WTC11 (cell line): ENCODE data around the gene SLC2A4RG.

ENCODE experiments used
- ATF1 ChIP-seq: sonication (generic); formaldehyde crosslinking; IDR thresholded peaks from 2 replicates; pipeline ENCODE4 v1.8.1; 2023; ENCODE audit warnings: mild to moderate bottlenecking, moderate library complexity, missing genetic modification reagents
- CBFB ChIP-seq: sonication (generic); formaldehyde crosslinking; IDR thresholded peaks from 2 replicates; pipeline ENCODE4 v1.8.1; 2022; ENCODE audit warnings: mild to moderate bottlenecking, low read depth, missing genetic modification reagents
- CREB1 ChIP-seq: sonication (generic); formaldehyde crosslinking; IDR thresholded peaks from 2 replicates; pipeline ENCODE4 v1.8.0; 2023; ENCODE audit warnings: mild to moderate bottlenecking, missing genetic modification reagents
- HMGA2 ChIP-seq: fragments of 250-450 bp; sonication (Bioruptor Pico); IDR thresholded peaks from 2 replicates; pipeline ENCODE4 v1.4.0; 2021; ENCODE audit warnings: mild to moderate bottlenecking, moderate library complexity
- ZBTB43 ChIP-seq: sonication (generic); formaldehyde crosslinking; IDR thresholded peaks from 2 replicates; pipeline ENCODE4 v1.8.1; 2023; ENCODE audit warnings: mild to moderate bottlenecking, missing genetic modification reagents
- TF ChIP-seq, protein P1 (sequence below): fragments of 200-600 bp; IDR thresholded peaks from 2 replicates; pipeline ENCODE4 v1.8.0; 2022; ENCODE audit warnings: antibody characterized with exemption

DNA sequence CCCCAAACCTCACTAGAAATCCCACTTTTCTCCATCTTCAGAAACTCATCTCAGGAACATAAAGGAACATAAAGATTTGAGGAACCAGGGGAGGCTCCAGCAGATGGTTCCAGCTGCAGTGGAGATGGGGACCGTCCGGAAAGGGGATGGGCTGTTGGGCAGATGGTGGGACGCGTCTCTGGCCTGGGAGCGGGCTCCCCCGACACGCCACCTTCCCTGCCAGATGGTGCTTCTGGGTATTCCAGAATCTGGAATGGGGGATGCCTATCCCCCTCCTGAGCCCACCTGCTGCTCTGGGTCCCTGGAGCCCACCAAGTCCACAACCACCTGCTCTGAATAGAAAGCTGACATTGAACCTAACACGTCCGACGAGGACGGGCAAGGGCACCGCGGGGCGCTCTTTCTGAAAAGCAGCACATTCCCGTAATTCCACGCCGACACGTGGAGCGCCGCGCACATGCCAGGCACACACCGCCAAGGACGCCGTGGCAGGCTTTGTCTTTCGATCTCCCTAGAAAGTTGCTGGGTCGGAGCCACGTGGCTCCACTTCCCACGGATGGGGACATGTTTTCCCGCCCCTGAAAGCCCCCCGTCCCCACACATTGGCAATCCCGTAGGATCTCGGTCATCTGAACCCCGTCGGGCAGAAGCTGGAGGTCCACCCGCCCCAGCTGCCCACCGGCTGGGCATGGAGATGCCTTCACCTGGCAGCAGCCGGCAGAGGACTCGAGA lies 27.3 kb downstream of the SLC2A4RG start:
- TF ChIP-seq, protein P1, sequence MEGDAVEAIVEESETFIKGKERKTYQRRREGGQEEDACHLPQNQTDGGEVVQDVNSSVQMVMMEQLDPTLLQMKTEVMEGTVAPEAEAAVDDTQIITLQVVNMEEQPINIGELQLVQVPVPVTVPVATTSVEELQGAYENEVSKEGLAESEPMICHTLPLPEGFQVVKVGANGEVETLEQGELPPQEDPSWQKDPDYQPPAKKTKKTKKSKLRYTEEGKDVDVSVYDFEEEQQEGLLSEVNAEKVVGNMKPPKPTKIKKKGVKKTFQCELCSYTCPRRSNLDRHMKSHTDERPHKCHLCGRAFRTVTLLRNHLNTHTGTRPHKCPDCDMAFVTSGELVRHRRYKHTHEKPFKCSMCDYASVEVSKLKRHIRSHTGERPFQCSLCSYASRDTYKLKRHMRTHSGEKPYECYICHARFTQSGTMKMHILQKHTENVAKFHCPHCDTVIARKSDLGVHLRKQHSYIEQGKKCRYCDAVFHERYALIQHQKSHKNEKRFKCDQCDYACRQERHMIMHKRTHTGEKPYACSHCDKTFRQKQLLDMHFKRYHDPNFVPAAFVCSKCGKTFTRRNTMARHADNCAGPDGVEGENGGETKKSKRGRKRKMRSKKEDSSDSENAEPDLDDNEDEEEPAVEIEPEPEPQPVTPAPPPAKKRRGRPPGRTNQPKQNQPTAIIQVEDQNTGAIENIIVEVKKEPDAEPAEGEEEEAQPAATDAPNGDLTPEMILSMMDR: no peak
- TF ChIP-seq CREB1 (no peak), HMGA2 (CRISPR knock-in tag) (no peak), CBFB (CRISPR knock-in tag) (no peak), ATF1 (CRISPR knock-in tag) (no peak), ZBTB43 (no peak)
